Subcutaneous adipose tissue (tissue), 4 donors: ENCODE measurements around the gene ZNF213. TPM values are rescaled to one million over a fixed set of nuclear protein-coding genes. Genes with fewer than 3 reads are reported as not detected.

Source experiments
- total RNA-seq, 4 donors: library from RNA; depleted of rRNA; stranded (reverse); fragments of >200 nt; gene quantifications; one replicate each; pipeline ENCODE4 v1.1.0, GENCODE V29; 2016
- TF ChIP-seq, protein P1 (sequence below): fragments of 450-650 bp; IDR thresholded peaks from one replicate; pipeline ENCODE4 v1.5.1; 2016; ENCODE audit warnings: low read depth, mild to moderate bottlenecking, control low read depth, antibody characterized with exemption, moderate library complexity

Gene ZNF213, protein sequence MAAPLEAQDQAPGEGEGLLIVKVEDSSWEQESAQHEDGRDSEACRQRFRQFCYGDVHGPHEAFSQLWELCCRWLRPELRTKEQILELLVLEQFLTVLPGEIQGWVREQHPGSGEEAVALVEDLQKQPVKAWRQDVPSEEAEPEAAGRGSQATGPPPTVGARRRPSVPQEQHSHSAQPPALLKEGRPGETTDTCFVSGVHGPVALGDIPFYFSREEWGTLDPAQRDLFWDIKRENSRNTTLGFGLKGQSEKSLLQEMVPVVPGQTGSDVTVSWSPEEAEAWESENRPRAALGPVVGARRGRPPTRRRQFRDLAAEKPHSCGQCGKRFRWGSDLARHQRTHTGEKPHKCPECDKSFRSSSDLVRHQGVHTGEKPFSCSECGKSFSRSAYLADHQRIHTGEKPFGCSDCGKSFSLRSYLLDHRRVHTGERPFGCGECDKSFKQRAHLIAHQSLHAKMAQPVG
- total RNA-seq = 10 to 100 TPM in 1 of 4 donors, 1 to 10 TPM in 3; 1.1 to 13.4 (median 5.0) TPM

DNA sequence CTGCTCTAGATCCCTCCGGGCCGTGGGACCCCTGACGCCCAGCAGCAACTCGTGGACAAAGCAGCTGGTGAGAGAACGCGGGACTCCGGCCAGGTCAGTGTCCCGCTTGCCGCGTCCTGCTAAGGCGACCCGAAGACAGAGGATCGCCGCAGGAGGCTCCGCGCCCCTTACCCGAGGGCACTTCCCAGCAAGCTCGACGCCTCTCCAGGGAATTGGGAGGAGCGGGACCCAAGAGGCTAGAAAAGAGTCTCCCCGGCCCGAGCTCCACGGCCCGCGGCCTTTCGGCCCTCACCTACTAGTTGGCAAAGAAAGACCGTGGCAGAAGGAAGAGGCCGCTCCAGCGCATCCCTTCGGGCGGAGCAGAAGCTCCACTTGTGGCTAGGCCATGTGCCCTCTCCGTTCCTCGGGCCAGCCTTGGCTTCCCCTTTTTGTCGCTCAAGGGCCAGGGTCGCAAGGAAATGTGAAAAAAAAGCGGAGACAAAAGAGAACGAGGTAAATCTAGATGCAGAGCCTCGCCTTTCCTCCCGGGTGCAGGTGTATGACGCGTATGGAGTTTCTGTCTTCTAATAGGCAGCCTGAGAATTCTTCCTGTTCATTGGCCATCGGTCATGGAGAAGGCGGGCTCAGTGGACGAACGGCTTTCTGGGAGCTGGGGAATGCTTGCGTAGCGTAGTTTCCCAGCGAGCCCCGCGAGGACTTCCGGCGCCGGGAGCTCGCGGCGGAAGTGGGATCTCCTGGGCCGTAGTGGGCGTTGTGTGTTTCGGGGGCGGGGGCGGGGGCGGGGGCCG lies at the start of gene ZNF213:
Gene ZNF213 (plus strand): TSS at position 692 of the 788 bp plus-strand sequence. CDS start 2,252 bp downstream, outside the sequence.
- TF ChIP-seq, protein P1, sequence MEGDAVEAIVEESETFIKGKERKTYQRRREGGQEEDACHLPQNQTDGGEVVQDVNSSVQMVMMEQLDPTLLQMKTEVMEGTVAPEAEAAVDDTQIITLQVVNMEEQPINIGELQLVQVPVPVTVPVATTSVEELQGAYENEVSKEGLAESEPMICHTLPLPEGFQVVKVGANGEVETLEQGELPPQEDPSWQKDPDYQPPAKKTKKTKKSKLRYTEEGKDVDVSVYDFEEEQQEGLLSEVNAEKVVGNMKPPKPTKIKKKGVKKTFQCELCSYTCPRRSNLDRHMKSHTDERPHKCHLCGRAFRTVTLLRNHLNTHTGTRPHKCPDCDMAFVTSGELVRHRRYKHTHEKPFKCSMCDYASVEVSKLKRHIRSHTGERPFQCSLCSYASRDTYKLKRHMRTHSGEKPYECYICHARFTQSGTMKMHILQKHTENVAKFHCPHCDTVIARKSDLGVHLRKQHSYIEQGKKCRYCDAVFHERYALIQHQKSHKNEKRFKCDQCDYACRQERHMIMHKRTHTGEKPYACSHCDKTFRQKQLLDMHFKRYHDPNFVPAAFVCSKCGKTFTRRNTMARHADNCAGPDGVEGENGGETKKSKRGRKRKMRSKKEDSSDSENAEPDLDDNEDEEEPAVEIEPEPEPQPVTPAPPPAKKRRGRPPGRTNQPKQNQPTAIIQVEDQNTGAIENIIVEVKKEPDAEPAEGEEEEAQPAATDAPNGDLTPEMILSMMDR = no peak

DNA sequence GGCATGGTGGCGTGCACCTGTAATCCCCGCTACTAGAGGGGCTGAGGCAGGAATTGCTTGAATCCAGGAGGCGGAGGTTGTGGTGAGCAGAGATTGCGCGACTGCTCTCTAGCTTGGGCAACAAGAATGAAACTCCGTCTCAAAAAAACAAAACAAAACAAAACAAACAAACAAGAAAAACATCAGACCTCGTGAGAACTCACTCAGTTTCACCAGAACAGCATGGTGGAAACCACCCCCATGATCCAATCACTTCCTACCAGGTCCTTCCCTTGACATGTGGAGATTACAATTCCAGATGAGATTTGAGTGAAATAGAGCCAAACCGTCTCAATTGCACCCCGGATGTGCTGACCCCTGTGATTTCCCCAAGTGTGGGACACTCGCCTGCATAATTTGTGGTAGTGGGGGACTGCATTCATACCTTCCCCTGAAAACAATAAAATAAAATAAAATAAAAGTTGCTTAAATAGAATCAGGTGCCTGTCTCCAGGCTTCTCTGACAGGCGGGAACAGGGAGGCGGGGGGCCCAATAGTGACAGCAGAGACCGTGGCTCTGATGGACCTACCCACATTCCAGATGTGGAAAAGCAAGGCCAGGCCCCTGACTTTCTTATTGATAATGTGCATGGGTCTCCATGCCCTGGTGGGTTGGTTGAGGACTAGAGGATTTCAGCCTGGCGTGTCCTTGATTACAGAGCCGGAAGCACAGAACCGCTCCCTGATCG lies 48.8 kb upstream of the ZNF213 start:
- TF ChIP-seq, protein P1 = no peak

DNA sequence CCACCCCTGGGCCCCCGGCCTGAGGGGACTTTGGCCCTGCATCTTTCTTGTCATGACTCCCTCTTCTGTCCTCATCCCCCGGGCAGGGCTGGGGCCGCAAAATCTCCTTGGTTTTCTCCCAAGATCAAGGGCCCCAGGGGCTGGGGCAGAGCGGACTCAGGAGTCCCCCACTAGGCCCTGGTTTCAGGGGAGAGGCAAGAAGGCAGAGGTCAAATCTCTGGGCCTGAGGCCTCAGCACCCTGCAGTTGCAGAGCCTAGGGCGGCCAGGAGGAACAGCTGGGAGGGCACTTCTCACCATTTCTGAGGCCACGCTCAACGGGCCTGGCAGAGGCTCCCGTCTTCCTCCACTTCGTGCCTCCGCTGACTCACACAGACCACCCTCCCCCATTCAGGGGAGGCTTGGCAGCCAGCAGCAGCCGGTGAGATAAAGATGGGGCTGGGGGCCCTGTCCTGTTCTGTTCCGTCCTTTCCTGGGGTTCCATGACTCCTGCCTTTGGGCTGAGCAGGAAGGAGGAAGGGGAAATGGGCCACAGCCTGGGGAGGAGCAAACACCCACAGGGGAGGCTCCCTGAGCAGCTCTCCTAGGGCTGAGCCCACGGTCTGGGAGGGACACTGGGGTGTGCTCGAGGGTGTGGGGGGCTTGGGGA lies 48.1 kb upstream of the ZNF213 start:
- TF ChIP-seq, protein P1 = no peak

DNA sequence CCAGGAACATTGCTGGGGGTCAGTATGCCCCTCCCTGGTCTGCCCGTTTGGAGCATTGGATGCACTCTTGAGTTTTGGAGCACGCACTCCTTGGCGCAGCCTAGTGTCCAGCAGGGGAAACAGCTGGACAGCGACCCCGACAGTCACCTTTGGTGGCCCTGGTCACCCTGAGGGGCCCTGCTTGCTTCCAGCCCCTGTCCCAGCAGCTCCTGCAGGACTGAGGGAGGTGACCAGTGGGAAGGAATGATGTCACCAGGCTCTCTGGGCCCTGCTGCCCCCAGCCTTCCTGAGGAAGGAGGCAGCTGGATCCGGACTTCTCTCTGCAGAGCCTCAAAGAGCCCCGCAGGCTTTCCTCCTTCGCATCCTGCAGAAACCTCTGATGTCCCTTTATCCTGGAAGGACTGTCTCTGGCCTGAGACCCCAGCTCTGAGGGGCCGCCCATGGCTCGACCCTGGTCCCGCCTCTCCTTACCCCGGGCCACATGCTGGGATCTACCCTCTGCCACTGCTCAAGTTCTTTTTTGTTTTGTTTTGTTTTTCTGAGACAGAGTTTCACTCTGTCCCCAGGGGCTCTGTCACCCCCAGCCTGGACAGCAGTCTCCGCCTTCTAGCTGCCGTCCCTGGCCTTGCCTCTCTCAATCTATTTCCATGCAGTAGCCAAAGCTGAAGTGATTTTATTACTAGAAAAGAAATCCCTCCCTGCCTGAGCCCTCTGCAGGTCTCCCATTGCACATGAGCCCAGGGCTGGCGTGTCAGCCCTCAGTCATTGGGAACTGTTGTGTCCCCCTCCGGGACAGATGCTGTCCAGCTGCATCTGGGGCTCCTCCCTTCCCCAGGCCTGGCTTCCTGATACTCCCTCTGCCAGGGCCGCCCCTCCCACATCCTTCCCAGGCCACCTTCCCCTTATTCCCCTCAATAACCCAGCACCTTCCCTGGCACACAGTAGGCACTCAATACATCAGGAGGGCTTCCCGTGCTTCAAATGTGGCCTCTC lies 47.3 kb upstream of the ZNF213 start:
- TF ChIP-seq, protein P1 = no peak

DNA sequence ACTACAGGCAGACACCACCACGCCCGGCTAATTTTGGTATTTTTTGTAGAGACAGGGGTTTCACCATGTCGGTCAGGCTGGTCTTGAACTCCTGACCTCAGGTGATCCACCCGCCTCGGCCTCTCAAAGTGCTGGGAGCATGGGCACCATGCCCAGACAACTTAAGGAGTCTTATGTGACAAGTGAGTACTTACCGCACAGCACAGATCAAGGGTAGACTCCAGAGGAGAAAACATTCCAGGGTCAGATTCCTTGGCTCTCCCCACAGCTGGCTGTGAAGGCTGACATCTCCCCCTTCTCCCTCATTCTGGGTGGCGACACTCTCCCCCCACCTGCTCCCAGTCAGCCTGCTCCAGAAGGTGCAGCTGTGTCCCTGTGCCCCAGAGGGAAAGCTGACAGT lies 46.4 kb upstream of the ZNF213 start:
- TF ChIP-seq, protein P1 = no peak
